Activated CD8-positive, alpha-beta memory T cell treated with anti-CD3 and anti-CD28 coated beads, Interleukin-2, amount 50 U/mL, for 4 hours (primary cell): ENCODE results near the gene ECI1.

Source experiments
- DNase-seq: peaks from one replicate; pipeline ENCODE4 v3.0.0-alpha.2; 2020

ECI1 gene

GRCh38 chr16:2232094-2232990 lies 19.0 kb downstream of the ECI1 start:
- DNase-seq = no peak

GRCh38 chr16:2231016-2231931 lies 20.1 kb downstream of the ECI1 start:
- DNase-seq = no peak

GRCh38 chr16:2230376-2230775 lies 21.0 kb downstream of the ECI1 start:
- DNase-seq = no peak

- DNase-seq = no peak
These were observed 21.6 kb downstream of the ECI1 start for GRCh38 chr16:2229632-2230250.

- DNase-seq = no peak
These were observed 22.3 kb downstream of the ECI1 start for GRCh38 chr16:2229091-2229490.

GRCh38 chr16:2228161-2228824 lies 23.1 kb downstream of the ECI1 start:
- DNase-seq = no peak

GRCh38 chr16:2226918-2227317 lies 24.5 kb downstream of the ECI1 start:
- DNase-seq = no peak

GRCh38 chr16:2226245-2226793 lies 25.1 kb downstream of the ECI1 start:
- no peak for DNase-seq

GRCh38 chr16:2223942-2224486 lies 27.4 kb downstream of the ECI1 start:
- peak; percentile 36 for DNase-seq

- DNase-seq = peak; percentile 99
These were observed 28.0 kb downstream of the ECI1 start, which contains the start of gene E4F1 for GRCh38 chr16:2223221-2223941. TSS of gene E4F1 (plus strand) at chr16:2223591. CDS start at chr16:2223614, 23 bp downstream.

- DNase-seq = no peak
These were observed 35.1 kb downstream of the ECI1 start for GRCh38 chr16:2216330-2216729.

- no peak for DNase-seq
These were observed 36.7 kb downstream of the ECI1 start, which contains the start of gene PGP for GRCh38 chr16:2214719-2214968. TSS of gene PGP (minus strand) at chr16:2214840. CDS start at chr16:2214777, 63 bp downstream.

GRCh38 chr16:2213817-2214718 lies 37.3 kb downstream of the ECI1 start:
- no peak for DNase-seq

GRCh38 chr16:2212362-2213324 lies 38.7 kb downstream of the ECI1 start:
- DNase-seq = no peak

GRCh38 chr16:2211923-2212347 lies 39.5 kb downstream of the ECI1 start:
- no peak for DNase-seq

- DNase-seq = no peak
These were observed 40.7 kb downstream of the ECI1 start, which contains the start of gene BRICD5 for GRCh38 chr16:2210386-2211365. TSS of gene BRICD5 (minus strand) at chr16:2210863. CDS start at chr16:2210833, 30 bp downstream.

- DNase-seq = no peak
These were observed 41.4 kb downstream of the ECI1 start for GRCh38 chr16:2210009-2210332.
